GM18951 (cell line): ENCODE data around the gene CRY1.
A peak's percentile ranks its signal among the peaks of the same experiment; 100 is the strongest.

Experiments
- POLR2A ChIP-seq: IDR thresholded peaks from 4 replicates; pipeline ENCODE4 v1.6.1; 2011; ENCODE audit warnings: mild to moderate bottlenecking; ENCODE audit not compliant: insufficient read length, insufficient read depth; ENCODE audit errors: extremely low read depth
- in situ Hi-C: fragments of 300-500 bp; cut with MboI; formaldehyde crosslinking; loops from one replicate; pipeline ENCODE4 v1.12.0; 2022; ENCODE audit warnings: low sequenced_read_pairs, mixed read lengths, inconsistent platforms; ENCODE audit not compliant: unreplicated experiment

Gene CRY1

DNA sequence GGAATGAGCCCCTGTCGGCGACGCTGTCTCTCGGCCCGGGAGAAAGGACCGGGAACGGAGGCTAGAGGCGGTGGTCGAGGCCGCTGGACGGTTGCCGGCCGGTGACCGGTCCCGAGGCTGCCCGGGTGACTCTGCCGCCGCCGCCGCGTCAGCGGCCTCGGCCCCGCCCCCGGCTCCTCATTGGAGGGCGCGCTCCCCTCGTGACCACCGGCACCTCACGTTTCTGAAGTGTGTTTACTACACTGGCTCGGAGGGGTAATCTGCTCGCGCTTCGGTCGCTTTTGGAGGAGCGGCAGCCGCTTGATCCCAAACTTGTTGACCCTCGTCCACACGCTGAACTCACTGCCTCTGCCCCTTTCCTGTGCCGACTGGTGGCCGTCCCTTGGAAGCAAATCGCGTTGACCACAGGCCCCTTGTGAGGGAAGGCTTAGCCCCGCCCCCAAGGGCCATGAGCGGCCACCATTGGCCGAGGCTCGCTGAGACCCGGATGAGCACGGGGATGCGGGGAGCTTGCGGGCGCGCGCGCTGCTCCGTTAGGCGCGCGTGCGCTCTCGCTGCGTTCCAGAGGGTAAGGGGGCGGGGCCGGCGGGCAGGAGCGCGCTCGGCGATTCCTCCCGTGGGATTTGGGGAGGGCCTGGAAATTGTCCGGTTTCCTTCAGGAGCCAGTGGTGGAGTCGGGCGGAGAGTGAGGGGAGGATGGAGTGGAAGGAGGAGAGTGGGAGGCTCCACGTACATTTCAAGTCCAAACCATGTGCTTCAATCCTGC is at the start of gene CRY1:
Gene CRY1, minus strand, starts transcription at position 133 of the 766 bp plus-strand sequence. CDS start 588 bp downstream, outside the sequence.
- in situ Hi-C loops = no loop called here
- peak; percentile 39 for TF ChIP-seq POLR2A

DNA sequence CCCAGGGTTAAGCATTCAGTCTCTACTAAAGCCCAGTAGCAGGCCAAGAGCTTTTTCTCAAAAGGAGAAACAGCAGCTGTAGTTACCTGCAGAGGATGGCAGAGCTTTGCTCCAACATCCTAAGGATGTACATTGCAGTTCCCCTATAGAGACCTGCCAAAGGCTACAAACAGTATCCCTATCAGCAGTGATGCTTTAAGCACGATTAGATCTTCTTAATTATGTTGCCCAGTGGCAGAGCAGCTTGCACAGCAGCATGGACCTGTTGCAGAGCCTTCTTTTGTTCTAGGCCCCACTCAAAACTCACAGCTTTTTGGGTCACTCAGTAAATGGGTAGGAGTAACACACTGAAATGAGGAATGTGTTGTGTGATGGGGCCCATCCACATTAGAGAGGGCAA is 46.4 kb upstream of the CRY1 start:
- in situ Hi-C loops = loop anchor here (10.0 kb wide), 1 partner anchor 465 kb away; no protein-coding TSS in a partner anchor
- TF ChIP-seq POLR2A = no peak

DNA sequence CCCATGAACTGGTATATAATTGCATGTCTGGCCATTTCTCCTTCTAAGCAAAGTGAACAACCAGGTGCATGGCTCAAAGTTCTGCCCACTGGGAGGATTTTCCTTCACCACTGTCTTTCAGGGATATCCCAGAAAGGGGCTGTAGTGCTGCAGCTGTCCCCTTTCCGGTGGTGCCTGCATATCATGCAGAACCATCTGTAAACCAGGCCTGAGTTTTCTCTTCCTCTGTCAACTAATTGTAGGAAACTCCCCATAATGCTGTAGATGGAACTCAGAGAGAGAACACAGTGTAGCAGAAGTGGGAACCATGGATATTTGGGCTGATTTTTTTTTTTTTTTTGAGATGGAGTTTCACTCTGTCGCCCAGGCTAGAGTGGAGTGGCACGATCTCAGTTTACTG is 45.6 kb upstream of the CRY1 start:
- in situ Hi-C loops = loop anchor here (10.0 kb wide), 1 partner anchor 466 kb away; no protein-coding TSS in a partner anchor
- TF ChIP-seq POLR2A = no peak

DNA sequence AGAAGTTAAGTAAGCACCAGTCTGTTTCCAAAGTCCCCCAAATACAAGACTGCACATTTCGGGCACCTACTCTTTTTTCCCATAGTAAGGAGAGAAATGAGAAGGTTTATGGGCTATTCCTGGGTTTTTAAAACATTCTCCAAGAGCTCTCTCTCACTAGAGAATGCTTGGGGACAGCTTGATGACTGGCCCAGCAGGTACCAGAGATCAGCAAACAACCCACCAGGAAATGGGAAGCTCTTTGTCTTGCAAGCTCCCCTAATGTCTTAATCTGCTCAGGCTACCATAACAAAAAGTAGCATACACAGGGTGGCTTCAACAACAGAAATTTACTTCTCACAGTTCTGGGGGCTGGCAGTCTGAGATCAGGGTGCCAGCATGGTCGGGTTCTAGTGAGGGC is 41.8 kb upstream of the CRY1 start:
- in situ Hi-C loops = loop anchor here (10.0 kb wide), 1 partner anchor 470 kb away; no protein-coding TSS in a partner anchor
- no peak for TF ChIP-seq POLR2A

- TF ChIP-seq POLR2A = no peak
- in situ Hi-C loops = loop anchor here (10.0 kb wide), 1 partner anchor 470 kb away; no protein-coding TSS in a partner anchor
Measured at GRCh38 chr12:107134558-107134957, 41.2 kb upstream of the CRY1 start.

- TF ChIP-seq POLR2A = no peak
- in situ Hi-C loops = loop anchor here (10.0 kb wide), 1 partner anchor 471 kb away; no protein-coding TSS in a partner anchor
Measured at GRCh38 chr12:107133462-107133861, 40.1 kb upstream of the CRY1 start.

- in situ Hi-C loops = loop anchor here (10.0 kb wide), 1 partner anchor 473 kb away; no protein-coding TSS in a partner anchor
- TF ChIP-seq POLR2A = no peak
Measured at GRCh38 chr12:107131832-107132616, 38.7 kb upstream of the CRY1 start.

- in situ Hi-C loops = loop anchor here (10.0 kb wide), 1 partner anchor 474 kb away; no protein-coding TSS in a partner anchor
- TF ChIP-seq POLR2A = no peak
Measured at GRCh38 chr12:107130830-107131611, 37.7 kb upstream of the CRY1 start.

- in situ Hi-C loops = no loop called here
- TF ChIP-seq POLR2A = no peak
Measured at GRCh38 chr12:107129315-107129930, 36.1 kb upstream of the CRY1 start.

DNA sequence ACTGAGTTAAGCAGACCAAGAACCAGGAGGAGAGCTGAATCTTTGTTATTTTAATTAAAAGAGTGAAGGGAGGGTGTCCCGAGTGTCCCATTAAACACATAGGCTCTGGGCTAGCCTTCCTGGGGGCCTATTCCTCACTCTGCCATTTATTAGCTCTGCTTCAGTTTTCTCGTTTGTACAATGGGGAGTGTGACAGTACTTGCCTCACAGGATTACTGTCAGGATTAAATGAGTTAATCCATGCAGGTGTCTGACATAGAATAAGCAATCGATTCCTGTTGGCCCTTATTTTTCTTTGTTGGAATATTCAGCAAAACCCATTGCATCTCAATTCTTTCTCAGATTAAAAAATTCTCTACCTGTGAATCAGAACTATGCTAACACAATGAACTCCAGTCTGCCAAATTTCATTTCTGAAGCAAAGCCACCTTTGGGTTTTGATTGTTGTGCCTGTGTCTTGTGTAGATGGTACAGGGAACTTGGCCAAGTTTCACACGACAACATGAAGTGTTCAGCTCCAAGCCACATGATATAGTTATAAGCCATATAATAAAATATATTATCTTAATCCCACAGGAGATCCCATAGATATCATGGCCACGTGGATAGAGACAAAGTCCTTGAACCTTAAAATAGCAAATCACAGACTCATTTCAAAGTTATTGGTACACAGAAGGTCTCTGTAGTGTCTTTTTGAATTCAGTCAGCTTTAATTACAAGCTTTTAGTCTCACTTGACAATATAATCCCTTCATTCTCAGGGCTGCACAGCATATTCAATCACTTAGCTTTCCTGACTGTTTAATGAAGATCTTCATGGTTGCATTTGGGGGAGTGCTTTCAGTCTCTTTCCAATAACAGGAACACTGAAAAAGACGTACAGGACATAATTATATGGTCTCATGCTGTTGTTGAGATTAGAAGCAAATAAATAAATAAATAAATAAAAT is 34.4 kb upstream of the CRY1 start:
- no peak for TF ChIP-seq POLR2A
- in situ Hi-C loops = no loop called here

DNA sequence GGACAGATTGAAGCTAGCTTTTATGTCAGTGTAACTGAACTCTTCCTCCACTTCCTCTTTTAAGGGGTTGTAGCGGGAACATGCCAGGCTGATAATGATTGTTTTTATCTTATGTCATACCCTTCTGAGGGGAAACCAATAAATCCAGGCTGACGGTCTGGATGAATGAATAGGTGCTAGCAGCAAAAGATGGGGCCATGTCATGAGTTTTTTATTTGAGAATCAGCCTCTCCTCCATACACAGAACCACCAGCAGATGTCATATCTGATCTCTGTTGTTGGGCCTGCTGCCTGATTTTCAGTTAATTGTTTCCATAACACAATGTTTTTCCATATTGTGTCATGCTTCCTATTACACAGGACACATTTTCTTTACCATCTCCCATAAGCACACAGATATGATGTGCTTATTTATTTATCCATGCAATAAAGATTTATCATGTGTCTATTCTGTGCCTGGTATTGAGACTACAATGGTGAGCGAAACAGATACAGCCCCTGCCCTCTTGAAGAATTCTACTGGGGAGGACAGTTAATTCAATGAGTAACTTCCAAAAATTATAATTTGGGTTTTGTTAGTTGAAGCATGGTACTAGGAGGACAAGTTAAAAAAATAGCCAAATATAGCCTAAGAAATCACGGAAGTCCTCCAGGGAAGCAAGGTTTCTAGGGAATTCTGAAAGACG is 33.6 kb upstream of the CRY1 start:
- in situ Hi-C loops = no loop called here
- TF ChIP-seq POLR2A = no peak
